HG02870 (cell line): ENCODE results near the gene PSMA3.

Experiments
- ATAC-seq: cut with Tn5 transposase; IDR thresholded peaks from one replicate; pipeline ENCODE4 v1.9.1; 2021; ENCODE audit warnings: mild to moderate bottlenecking, moderate library complexity; ENCODE audit not compliant: unreplicated experiment

The PSMA3 gene

GRCh38 chr14:58298477-58299400, 54.1 kb downstream of the PSMA3 start, which contains the start of gene ARID4A:
Gene ARID4A (plus strand): TSS chr14:58298555. CDS start chr14:58299855, 1,300 bp downstream.
- ATAC-seq, result no peak

DNA sequence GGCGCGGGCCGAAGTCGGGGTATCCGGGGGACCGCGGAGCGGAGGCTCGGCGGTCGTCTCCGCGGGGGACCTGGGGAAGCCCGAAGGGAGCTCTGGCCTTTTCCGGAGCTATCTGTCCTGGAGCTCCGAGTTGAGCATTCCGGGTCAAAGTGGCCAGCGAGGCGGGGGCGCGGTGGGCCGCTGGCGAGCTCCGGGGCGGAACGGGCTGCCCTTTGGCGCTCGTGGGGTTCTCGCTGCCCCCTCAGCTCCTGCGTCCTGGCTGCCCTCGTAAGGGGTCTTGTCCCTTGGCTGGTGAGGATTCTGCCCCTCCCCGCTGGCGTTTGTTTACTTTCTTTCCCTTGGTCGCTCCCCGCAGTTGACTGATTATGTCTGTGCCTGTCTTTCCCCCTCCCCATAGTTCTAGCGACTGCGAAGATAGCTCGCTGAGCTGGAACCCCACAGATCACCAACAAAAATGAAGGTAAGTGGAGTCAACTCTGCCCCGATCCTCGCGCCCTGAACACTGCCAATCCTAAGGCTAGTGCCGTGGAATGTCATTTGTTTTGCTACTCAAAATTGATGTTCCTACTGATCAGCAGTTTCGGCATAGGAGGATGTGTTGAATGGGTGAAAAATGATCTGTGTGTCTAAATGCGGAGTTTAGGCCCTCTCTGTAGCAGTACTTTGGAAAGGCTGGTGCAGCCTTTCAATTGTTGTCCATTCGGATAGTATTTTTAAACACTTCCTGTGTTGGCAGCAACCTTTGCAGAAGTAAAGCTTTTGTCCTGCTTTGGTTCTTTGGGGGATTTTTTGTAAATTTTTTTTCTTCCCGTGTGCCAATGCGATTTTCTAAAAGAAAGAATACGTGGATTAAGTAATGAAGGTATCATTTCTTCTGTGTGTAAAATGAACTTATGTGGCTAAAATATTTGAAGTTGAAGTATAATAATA, 55.0 kb downstream of the PSMA3 start:
- no peak for ATAC-seq

GRCh38 chr14:58301416-58301815, 56.8 kb downstream of the PSMA3 start:
- ATAC-seq, result no peak

GRCh38 chr14:58305730-58306129, 61.1 kb downstream of the PSMA3 start:
- ATAC-seq, result no peak

- no peak for ATAC-seq
Observed at GRCh38 chr14:58307597-58308316, 63.1 kb downstream of the PSMA3 start.

DNA sequence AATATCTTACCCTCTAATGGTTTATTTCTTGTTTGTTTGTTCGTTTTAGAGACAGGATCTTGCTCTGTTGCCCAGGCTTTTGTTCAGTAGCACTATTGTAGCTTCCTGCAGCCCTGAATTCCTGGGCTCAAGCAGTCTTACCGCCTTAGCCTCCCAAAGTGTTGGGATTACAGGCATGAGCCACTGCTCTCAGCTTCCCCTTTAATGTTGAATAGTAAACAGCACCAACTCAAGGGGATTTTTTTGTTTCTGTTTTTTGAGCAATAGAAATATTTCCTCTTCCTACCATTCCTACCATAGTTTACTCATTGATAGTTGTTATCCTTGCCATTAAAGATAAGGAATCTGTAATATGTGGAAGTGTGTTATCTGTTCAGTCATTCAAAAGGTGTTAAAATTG, 64.4 kb downstream of the PSMA3 start:
- no peak for ATAC-seq

- no peak for ATAC-seq
Observed at GRCh38 chr14:58313699-58314098, 69.1 kb downstream of the PSMA3 start.

GRCh38 chr14:58315606-58316005, 71.0 kb downstream of the PSMA3 start:
- ATAC-seq, result no peak
